ENCODE data around the gene TMEM151B. TPM values are rescaled to one million over a fixed set of nuclear protein-coding genes. Genes with fewer than 3 reads are reported as not detected.

TMEM151B gene
- total and polyA plus RNA-seq, 11 donors = 0.21 to 5.3 (median 0.45) TPM; not detected in 4

- intact Hi-C loops (cut with DNase I) = no loop called here
These were observed 86.2 kb downstream of the TMEM151B start for GRCh38 chr6:44356487-44356886.

More at GRCh38 chr6:44356487-44356886, 86.2 kb downstream of the TMEM151B start:
- no peaks in the 10 kb centered on the region for H3K4me1 ChIP-seq
- H3K9me3 ChIP-seq = peaks cover 0 to 6% (median 0%) of the 10 kb centered on the region in 12 donors
- no peak overlapping the region for H3K27ac ChIP-seq
- H3K4me3 ChIP-seq = no peak overlapping the region
- TF ChIP-seq CTCF (IDR thresholded peaks at IDR 0.05) (no peak), POLR2A (IDR thresholded peaks at IDR 0.05) (no peak)
- H3K27me3 ChIP-seq = peaks cover 0 to 2% (median 0%) of the 10 kb centered on the region in 9 donors
- 0 to 77% (median 52%) methylated on average over 1 of the region's 1 CpG for WGBS, 4 donors
- no peaks in the 10 kb centered on the region for H3K36me3 ChIP-seq
- ATAC-seq (no peak), DNase-seq (no peak)

MicroRNAs within 50 kb of the gene (microRNA counts, 767-probe panel; counts per million panel counts)
- microRNA hsa-miR-4647 = 71.6 to 309 counts per million in 2 donors

Other genes starting within 250 kb of the TMEM151B start
- 10 to 100 TPM; 35.3 to 60.2 (median 44.1) TPM for gene MRPL14, start 143.0 kb upstream of the TMEM151B start, total RNA-seq
- 10 to 100 TPM; 40.5 to 72.9 TPM for gene MRPL14, start 143.0 kb upstream of the TMEM151B start, polyA plus RNA-seq
- gene TMEM63B, start 142.9 kb upstream of the TMEM151B start, total RNA-seq = 10 to 100 TPM; 36.2 to 52.9 (median 43.0) TPM
- 10 to 100 TPM; 26.2 to 37.0 TPM for gene TMEM63B, start 142.9 kb upstream of the TMEM151B start, polyA plus RNA-seq
- gene CAPN11, start 111.6 kb upstream of the TMEM151B start, total RNA-seq = 1 to 10 TPM in 2 of 9 donors, under 1 TPM in 4, not detected in 3; 0.23 to 1.8 (median 0.44) TPM
- gene CAPN11, start 111.6 kb upstream of the TMEM151B start, polyA plus RNA-seq = under 1 TPM; 0.08 to 0.35 TPM
- under 1 TPM in 6 of 9 donors, not detected in 3; 0.31 to 0.96 (median 0.68) TPM for gene MYMX, start 53.5 kb upstream of the TMEM151B start, total RNA-seq
- gene MYMX, start 53.5 kb upstream of the TMEM151B start, polyA plus RNA-seq = under 1 TPM in 1 of 2 donors, not detected in 1; 0.42 TPM
- 100 to 1,000 TPM in 8 of 9 donors, 10 to 100 TPM in 1; 94.9 to 319 (median 136) TPM for gene SLC29A1, start 46.9 kb upstream of the TMEM151B start, total RNA-seq
- 10 to 100 TPM; 48.0 to 77.5 TPM for gene SLC29A1, start 46.9 kb upstream of the TMEM151B start, polyA plus RNA-seq
- gene HSP90AB1, start 23.3 kb upstream of the TMEM151B start, total RNA-seq = 1,000 to 10,000 TPM in 2 of 9 donors, 100 to 1,000 TPM in 7; 725 to 1,040 (median 857) TPM
- gene HSP90AB1, start 23.3 kb upstream of the TMEM151B start, polyA plus RNA-seq = 100 to 1,000 TPM; 375 to 959 TPM
- 10 to 100 TPM; 18.1 to 35.6 (median 26.4) TPM for gene SLC35B2, start 12.9 kb upstream of the TMEM151B start, total RNA-seq
- 10 to 100 TPM; 10.2 to 36.7 TPM for gene SLC35B2, start 12.9 kb upstream of the TMEM151B start, polyA plus RNA-seq
- 10 to 100 TPM in 1 of 9 donors, 1 to 10 TPM in 8; 2.5 to 13.1 (median 3.8) TPM for gene NFKBIE, start 4.9 kb upstream of the TMEM151B start, total RNA-seq
- 1 to 10 TPM; 4.0 to 5.8 TPM for gene NFKBIE, start 4.9 kb upstream of the TMEM151B start, polyA plus RNA-seq
- 1 to 10 TPM; 5.0 to 9.8 (median 7.6) TPM for gene AARS2, start 42.9 kb downstream of the TMEM151B start, total RNA-seq
- gene AARS2, start 42.9 kb downstream of the TMEM151B start, polyA plus RNA-seq = 1 to 10 TPM; 4.1 to 7.6 TPM
- gene SPATS1, start 72.2 kb downstream of the TMEM151B start, total RNA-seq = not detected
- not detected for gene SPATS1, start 72.2 kb downstream of the TMEM151B start, polyA plus RNA-seq
- 10 to 100 TPM; 17.3 to 24.8 (median 18.8) TPM for gene CDC5L, start 117.3 kb downstream of the TMEM151B start, total RNA-seq
- 10 to 100 TPM in 1 of 2 donors, 1 to 10 TPM in 1; 5.8 to 15.6 TPM for gene CDC5L, start 117.3 kb downstream of the TMEM151B start, polyA plus RNA-seq